Right ventricle myocardium superior (tissue), 1 donor: ENCODE results near the gene DMRT1. TPM values are rescaled to one million over a fixed set of nuclear protein-coding genes. Genes with fewer than 3 reads are reported as not detected.
"Not testable (repeated sequence)": the region's sequence is repeated elsewhere in the genome, so short reads cannot be mapped to it uniquely, and the experiment has no call there.

Experiments
- ATAC-seq: fragments of 200-7000 bp; cut with Tn5 transposase; one replicate; pipeline ENCODE4 v1.9.1; 2020; ENCODE audit warnings: mild to moderate bottlenecking; ENCODE audit not compliant: poor library complexity
- DNase-seq: peaks from one replicate; pipeline ENCODE4 v3.0.0-alpha.2; 2020
- intact Hi-C: fragments of 100-400 bp; cut with DNase I; formaldehyde crosslinking; loops from one replicate; pipeline ENCODE4 v1.11.2; 2022
- total RNA-seq: library from RNA; stranded (reverse); fragmentation: NEBNext Ultra II Directional; extraction: Animal tissue kit (Norgen Biotek cat#: 25700); gene quantifications from one replicate; pipeline ENCODE4 v1.2.1, GENCODE V29; 2021
- donor health status: DM: no; HTN: yes; CAD: no; lungs with severe emphysema.

The DMRT1 gene
- total RNA-seq, 1 donor from 2014 or later, result not detected

DNA sequence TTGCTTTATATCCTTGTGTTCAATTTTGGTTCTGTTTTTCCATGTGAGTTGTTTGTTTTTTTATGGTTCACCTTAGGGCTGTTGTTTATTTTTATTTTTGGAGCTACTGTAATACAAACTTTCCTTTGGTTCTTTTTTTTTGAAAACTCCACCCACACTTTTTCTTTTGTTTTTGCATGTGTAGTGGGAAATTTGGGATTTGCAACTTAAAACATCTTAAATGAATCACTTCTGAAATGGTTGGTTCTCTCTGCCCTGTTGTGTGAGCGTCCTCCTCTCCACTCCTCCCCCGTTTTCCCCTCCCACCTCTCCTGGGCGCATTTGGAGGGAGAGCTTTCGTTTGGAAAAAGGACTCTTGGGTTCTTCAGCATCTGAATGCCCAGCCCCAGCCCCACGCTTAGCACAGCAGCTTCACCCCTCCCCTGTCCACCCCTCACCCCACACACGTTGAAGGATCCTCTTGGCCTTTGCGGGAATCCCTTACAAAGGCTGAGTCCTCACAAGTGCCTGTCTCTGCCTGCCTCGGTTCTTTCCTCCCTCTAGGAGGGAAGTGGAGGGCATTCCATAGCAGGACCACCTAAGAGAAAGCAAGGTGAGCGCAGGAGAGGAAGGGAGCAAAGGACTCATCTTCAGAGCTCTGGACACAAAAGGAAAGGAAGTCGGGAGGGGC is 67.2 kb downstream of the DMRT1 start:
- intact Hi-C loops, result no loop called here
- ATAC-seq, result no peak
- DNase-seq, result no peak

DNA sequence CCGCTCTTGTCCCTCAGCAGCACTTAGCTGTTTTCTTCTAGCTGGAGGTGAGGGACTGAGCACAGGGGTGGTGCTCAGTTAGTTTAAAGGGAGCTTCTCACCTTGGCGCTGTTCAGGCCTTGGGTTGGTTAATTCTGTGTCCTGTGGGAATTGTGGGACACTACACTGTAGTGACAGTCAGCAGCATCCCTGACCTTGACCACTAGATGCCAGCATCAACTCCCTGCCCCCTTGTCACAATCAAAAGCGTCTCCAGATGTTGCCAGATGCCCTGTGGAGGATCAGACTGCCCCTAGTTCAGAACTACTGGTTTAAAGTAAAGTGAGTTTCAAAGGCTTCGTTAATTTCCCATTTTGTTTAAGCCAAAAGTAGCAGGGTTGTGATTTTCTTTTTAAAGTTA is 69.5 kb downstream of the DMRT1 start:
- ATAC-seq (no peak), DNase-seq (no peak)
- intact Hi-C loops, result no loop called here

DNA sequence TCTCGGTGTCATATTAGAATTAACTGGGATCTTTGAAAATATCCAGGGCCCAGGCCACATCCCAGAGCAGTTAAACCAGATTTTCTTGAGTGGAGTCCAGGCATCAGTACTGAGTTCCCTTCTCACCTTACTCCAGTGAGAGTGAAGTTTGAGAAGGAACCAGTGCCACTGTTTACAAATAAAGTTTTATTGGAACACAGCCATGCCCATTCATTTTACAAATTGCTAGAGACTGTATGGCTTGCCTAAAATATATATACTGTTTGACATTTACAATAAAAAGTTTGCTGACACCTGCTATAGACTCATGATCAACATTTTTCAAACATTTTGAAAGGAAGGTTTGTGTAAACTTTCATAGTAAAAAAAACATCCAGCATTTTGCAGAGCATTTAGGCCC is 71.3 kb downstream of the DMRT1 start:
- DNase-seq, result no peak
- ATAC-seq, result no peak
- intact Hi-C loops, result no loop called here

DNA sequence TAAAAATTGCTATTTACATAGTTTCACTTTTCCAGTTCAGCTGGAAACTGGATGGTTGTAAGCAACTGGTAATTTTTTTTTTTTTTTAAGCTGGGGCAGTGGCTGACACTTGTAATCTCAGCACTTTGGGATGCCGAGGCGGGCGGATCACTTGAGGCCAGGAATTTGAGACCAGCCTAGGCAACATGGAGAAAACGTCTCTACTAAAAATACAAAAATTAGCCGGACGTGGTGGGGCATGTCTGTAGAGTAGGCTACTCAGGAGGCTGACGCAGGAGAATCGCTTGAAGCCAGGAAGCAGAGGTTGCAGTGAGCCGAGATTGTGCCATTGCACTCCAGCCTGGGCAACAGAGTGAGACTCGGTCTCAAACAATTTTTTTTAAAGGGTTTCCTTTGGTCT is 72.0 kb downstream of the DMRT1 start:
- ATAC-seq, intact Hi-C loops, DNase-seq: not testable (repeated sequence)

DNA sequence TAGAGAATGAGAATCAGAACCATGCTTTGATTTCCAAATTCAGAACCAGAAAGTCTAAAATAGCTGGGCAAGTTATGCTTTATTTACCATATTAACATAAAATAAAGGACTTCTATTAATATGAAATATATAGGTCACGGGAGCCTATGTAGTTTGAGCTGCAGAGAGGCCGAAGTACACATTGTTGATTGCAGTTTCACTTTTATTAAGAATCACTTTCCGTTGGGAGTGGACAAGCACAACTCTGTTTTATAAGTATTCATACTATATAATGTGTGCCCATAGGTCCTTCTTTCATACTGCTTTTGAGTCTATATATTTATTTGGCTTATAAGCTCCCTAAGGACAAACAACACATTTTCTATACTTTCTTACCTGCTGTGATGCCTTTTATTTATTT is 76.2 kb downstream of the DMRT1 start:
- intact Hi-C loops, result no loop called here
- DNase-seq (no peak), ATAC-seq (no peak)

DNA sequence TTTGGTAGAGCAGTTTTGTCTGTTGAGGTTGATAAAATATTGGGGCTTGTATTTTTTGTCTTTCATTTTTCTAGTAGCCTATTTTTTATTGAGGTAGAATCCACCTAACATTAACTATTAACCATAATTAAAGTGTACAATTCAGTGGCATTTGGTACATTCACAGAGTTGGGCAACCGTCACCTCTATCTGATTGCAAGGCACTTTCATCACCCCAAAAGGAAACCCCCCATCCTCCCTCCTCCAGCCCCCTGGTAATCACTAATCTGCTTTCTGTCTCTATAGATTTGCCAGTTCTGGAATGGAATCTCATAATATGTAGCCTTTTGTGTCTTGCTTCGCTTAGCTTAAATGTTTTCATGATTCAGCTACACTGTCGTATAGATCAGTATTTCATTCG is 79.4 kb downstream of the DMRT1 start:
- DNase-seq (no peak), ATAC-seq (no peak)
- intact Hi-C loops, result no loop called here

DNA sequence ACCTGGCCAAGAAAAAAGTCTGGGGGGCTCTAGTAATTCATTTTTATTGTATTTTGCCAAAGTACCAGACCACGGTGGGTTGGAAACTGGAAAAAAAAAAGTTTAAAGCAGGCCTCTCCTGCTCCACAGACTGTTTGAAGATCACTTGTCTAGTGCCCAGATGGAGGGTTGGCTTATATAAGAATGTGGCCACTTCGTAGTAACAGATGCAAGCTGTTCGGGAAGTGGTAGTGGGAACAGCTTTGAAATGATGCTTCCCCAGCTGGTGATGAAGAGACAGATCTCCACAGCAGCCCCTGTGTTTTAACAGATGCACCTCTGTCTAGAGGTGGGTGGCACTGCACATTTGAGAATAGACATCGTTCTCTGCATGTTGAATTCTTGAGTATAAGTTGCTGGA is 80.7 kb downstream of the DMRT1 start:
- no peak for DNase-seq
- intact Hi-C loops, result no loop called here

DNA sequence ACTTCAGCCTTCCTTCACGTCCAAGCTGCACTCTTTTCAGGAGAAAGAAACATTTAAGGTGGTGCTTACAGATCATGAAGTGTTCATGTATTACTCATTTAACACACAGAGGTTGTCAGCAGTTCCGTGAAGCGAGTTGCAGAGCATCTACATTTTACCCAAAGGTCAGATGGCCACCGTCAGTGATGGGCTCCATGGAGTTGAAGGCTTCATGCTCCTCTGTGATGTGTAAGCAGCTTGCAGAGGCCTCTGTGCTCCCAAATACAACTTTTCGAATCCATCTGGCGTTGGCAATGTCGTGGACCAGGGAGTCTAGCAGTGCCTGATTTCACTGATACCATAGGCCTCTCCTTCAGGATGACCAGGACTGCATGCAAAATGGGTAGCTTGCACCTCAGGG is 81.2 kb downstream of the DMRT1 start:
- no peak for ATAC-seq
- intact Hi-C loops, result no loop called here
- DNase-seq, result no peak

More for the DNA sequence above, 80.7 kb downstream of the DMRT1 start:
- ATAC-seq, result no peak

DNA sequence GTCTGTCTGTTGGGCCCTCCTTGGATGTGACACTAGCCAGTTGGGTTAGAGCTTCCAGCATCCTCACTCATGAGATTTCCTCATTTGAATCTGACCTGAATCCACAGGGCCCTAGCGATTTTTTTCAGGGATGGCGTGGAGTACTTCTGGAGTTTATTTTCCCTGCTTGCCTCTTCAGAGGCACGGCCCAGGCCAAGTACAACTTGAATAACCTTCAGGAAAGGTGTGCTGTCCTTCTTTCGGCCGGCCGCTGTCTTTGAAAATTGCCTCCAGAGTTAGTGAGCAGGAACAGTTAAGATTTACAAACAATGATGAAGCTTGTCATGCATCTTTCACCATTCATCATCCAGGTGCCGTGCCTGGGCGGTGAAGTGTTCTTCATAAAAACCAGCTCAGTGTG is 85.5 kb downstream of the DMRT1 start:
- ATAC-seq (no peak), DNase-seq (no peak)
- intact Hi-C loops, result no loop called here

DNA sequence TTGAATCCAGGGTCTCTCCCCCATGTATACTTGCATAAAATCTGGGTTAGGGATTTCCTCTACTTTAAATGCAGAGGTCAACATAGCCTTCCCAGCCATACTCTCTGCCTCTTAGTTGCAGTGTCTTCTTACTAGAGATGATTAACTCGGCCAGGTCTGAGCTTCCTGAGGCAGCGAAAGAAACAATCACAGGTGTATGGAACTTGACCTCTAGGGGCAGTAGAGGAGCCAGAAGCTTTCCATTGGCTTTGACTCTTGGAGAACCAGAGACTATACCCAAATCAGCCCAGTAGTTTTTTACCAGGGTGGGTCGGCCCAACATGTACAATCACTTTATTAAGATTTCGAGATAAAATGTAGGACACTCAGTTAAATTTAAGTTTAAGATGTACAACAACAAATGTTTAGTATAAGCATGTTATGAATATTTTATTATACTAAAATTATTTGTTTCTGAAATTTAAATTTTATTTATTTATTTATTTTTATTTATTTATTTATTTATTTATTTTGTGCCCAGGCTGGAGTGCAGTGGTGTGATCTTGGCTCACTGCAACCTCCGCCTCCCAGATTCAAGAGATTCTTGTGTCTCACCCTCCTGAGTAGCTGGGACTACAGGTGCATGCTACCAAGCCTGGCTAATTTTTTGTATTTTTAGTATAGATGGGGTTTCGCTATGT is 87.0 kb downstream of the DMRT1 start:
- DNase-seq, result no peak
- intact Hi-C loops, result no loop called here
- ATAC-seq, result no peak

DNA sequence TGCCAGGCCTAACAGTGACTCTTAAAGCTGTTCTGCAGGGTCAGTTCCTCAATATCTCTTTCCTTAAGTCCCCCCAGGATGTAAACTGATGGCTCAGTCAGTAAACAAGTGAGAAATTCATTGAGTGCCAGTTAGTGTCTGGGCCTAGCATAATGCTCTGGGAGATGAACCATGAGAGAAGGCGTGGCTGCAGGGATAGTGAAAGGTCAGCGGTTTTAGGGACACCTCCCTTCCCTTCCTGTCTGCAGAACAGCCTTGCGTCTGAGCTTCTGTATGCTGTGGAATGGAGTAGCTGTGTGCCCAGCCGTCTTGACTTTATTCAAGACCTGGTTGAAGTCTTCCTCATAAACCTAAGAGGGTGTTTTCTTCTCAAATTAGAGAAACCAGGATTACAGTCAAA is 88.2 kb downstream of the DMRT1 start:
- ATAC-seq (no peak), DNase-seq (no peak)
- intact Hi-C loops, result no loop called here

DNA sequence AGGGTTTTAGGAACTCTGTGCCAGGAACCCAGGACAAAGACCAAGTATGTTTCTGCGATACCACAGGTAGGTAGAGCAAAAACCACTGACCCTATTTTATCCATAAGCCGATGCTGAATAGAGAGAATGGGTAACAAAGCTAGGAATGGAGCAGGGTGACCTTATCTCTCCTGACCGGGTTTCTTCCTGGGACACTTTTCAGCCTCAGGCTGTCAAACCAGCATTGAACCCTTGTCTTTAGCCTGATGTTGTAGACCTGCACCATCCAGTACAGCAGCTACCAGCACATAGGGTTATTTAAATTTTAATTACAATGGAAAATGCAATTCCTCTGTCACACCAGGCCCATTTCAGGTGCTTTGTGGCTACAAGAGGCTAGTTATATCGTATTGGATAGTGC is 91.9 kb downstream of the DMRT1 start:
- ATAC-seq (no peak), DNase-seq (no peak)
- intact Hi-C loops, result no loop called here

DNA sequence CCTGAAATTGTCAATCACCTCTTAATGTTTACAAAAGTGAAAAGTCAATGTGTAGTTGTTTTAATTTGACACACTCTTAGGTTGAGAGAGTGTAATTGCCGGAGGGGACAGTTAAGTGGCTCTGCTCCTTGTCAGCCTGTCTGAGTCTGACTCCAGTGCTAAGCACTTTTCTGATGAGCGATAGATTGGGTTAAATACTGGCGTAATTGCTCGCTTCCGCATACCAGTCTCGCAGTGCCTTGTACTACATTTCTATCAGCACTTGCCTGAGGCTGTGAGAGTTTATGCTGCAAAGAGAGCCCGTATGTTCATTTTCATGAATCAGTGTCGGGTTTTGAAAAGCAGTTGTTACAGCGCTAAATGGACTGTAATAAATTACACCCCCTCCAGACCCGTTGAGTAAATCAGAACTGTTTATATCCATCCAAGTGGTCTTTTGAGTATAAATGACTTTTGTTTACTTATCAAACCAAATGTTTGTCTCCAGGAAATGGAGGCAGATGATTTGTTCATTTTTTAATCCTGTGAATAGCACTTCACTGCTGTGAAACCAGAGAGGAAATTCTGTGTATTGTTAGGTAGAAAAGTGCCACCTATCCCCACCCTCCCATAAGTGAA is 94.0 kb downstream of the DMRT1 start:
- ATAC-seq, result no peak

DNA sequence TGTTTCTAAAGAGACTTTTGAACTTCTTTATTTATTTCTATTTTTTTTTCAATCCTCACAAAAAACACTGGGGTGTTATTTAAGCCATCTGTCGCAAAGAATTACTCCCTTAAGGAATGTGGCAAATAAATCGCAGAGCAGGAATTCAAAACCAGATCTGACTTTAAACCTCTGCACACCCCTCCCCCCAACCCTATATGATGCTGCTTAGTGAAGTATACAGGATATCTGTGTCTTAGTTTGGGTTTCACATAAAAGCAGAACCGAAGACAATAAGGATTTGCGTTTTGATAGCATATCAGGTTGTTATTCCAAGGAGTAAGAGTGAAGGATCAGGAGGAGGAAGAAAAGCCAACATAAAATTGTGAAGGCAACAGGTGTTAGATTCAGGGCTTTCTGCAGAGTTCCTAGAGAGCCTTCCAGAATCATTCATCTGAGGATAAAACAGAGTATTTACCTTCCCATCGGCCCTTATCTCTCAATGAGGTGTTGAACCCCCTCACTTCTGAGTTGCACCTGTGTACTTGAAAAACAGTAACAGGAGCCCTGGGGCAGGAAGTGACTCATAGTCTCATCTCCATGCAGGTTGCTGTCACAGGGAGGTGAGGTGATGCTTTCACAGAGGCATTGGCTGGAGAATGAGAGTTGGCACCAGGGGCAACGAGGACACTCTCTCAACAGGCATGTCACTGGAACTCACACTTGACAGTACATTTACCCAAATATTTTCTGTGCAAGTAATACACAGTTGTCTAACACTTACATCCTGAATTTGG is 101.5 kb downstream of the DMRT1 start:
- ATAC-seq, result no peak
- intact Hi-C loops, result no loop called here

More for the DNA sequence above, 94.0 kb downstream of the DMRT1 start:
- no peak for DNase-seq
- intact Hi-C loops, result no loop called here

DNA sequence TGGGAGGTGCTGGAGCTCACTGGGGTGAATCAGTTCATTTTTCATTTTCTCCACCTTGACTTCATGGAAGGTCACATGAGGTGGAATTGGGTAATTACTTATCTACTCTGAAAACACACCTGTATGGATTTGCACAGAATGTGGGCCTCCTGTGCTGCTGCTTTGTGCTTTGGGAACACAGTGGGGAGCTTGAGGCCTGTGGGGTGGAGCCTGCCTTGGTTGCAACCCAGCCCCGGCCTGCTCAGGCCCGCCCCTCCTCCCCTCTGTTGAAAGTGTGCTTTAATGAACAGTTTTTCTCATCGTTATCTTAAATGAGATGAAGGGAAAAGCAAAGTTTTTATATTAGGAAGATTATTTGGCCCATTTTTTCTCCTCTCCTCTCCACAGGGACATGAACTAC is 106.5 kb downstream of the DMRT1 start:
- DNase-seq, result no peak
- intact Hi-C loops, result no loop called here
- ATAC-seq, result no peak

More for the DNA sequence above, 101.5 kb downstream of the DMRT1 start:
- DNase-seq, result no peak

DNA sequence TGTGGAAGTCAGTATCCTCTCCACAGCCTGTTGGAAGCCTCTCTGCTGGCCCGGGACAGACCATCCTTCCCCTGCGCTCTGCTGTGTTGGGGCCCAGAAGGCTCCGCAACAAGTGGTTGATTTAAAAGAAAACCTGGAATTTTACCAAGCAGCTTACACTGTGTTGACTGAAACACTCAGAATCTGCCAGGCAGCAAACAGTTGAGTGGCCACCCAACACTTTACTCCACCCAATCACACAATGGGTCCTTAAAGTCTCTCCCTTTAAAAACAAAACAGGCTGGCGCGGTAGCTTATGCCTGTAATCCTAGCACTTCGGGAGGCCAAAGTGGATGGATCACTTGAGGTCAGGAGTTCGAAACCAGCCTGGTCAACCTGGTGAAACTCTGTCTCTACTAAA is 107.0 kb downstream of the DMRT1 start:
- no peak for DNase-seq
- no peak for ATAC-seq
- intact Hi-C loops, result no loop called here

DNA sequence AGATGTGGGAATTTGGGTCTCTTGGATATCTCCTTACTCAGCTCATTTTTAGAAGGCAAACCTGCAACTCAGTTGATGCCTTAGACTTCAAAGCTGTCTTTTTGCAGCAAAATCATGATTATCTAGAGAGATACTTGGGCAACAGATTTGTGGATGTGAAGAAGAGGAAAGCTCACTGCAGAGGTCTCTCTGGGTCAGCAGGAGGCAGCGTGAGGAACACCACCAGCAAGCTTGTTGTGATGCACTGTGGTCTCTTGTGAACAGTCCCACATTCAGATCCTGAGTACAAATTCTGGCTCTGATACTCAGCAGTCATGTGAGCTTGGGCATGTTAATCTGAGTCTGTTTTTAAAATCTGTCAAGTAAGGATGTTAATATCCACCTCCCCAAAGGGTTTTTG is 108.6 kb downstream of the DMRT1 start:
- DNase-seq, result no peak
- intact Hi-C loops, result no loop called here
- ATAC-seq, result no peak

DNA sequence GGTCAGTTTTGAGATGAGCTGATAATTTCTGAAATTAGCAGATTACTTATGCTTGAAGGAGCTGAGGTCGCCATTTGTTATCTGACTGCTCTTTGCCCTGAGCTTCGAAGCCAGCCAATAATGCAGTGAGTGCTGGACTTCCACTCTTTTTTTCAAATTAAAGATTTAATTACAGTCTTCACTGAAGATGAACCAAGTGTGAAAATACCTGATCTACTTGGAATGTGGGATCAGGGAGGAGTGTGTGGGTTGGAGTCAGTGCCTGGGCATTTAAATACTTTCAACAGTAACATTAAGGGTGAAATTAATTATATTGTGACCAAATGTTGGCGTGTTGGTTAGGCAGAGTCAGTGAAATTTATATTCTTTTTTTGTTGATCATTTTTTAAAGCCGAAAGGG is 111.0 kb downstream of the DMRT1 start:
- intact Hi-C loops, result no loop called here
- DNase-seq (no peak), ATAC-seq (no peak)

DNA sequence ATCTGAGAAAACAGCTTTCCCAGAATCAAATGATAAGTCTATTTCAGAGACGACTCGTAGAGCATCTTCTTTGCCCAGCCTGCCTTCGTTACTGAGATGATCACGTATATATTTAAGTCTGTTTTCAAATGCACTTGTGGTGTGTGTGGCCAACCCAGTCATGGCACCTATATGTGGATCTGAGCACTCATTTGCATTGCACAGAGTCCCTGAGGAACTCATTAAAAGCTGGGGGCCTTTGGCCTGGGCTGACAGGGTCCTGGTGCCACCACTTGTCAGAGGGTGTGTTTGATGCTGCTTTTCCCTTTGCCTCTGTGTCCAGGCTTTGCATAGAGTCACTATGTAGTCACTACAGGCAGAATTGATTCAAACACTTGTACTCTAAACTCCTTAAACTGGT is 117.6 kb downstream of the DMRT1 start:
- intact Hi-C loops, result no loop called here
- DNase-seq (no peak), ATAC-seq (no peak)

DNA sequence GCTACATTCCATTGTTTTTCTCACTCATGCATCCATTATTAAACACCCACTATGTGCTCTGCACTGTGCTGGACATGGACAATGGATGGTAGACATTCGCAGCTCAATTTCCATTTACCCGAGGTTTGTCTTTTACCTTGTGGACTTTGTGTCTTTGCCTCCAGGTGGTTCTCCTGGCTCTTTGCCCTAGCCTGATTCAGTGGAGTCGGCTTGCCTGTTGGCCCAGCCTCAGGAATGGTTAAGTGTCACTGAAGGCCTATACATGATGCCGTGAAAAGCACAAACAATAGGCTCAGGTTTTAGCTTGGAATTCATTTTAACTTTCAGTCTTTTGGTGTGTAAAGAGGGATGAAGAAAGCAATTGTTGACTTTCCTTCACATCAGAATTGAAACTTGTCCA is 118.4 kb downstream of the DMRT1 start:
- no peak for DNase-seq
- intact Hi-C loops, result no loop called here

More for the DNA sequence above, 118.4 kb downstream of the DMRT1 start:
- ATAC-seq, result no peak
